HG02981 (cell line): ENCODE measurements around the gene AASS.
A peak's percentile ranks its signal among the peaks of the same experiment; 100 is the strongest.

Experiments used
- ATAC-seq: cut with Tn5 transposase; IDR thresholded peaks from one replicate; pipeline ENCODE4 v1.9.1; 2021; ENCODE audit warnings: mild to moderate bottlenecking, moderate library complexity; ENCODE audit not compliant: unreplicated experiment

The AASS gene

GRCh38 chr7:122123746-122124145 lies 20.3 kb downstream of the AASS start:
- no peak for ATAC-seq

GRCh38 chr7:122118757-122119156 lies 25.3 kb downstream of the AASS start:
- no peak for ATAC-seq

- ATAC-seq: no peak
Observed at GRCh38 chr7:122103064-122103463, 41.0 kb downstream of the AASS start.

GRCh38 chr7:122100021-122100420 lies 44.0 kb downstream of the AASS start:
- ATAC-seq: no peak

GRCh38 chr7:122095642-122096041 lies 48.4 kb downstream of the AASS start:
- no peak for ATAC-seq

GRCh38 chr7:122094549-122094948 lies 49.5 kb downstream of the AASS start:
- no peak for ATAC-seq

GRCh38 chr7:122092964-122093797 lies 50.9 kb downstream of the AASS start:
- peak; percentile 95 for ATAC-seq

- ATAC-seq: no peak
Observed at GRCh38 chr7:122082670-122083069, 61.4 kb downstream of the AASS start.

- ATAC-seq: no peak
Observed at GRCh38 chr7:122082160-122082559, 61.9 kb downstream of the AASS start.

- ATAC-seq: no peak
Observed at GRCh38 chr7:122073635-122074034, 70.4 kb downstream of the AASS start.

GRCh38 chr7:122072924-122073599 lies 71.0 kb downstream of the AASS start:
- no peak for ATAC-seq

- ATAC-seq: no peak
Observed at GRCh38 chr7:122072272-122072671, 71.8 kb downstream of the AASS start.

- ATAC-seq: no peak
Observed at GRCh38 chr7:122070834-122071233, 73.2 kb downstream of the AASS start.

- no peak for ATAC-seq
Observed at GRCh38 chr7:122070062-122070461, 74.0 kb downstream of the AASS start.

- ATAC-seq: no peak
Observed at GRCh38 chr7:122068999-122069398, 75.0 kb downstream of the AASS start.

- ATAC-seq: no peak
Observed at GRCh38 chr7:122068046-122068445, 76.0 kb downstream of the AASS start.

GRCh38 chr7:122067077-122067476 lies 77.0 kb downstream of the AASS start:
- no peak for ATAC-seq

GRCh38 chr7:122064971-122065370 lies 79.1 kb downstream of the AASS start:
- ATAC-seq: no peak

- ATAC-seq: no peak
Observed at GRCh38 chr7:122063146-122063545, 80.9 kb downstream of the AASS start.

GRCh38 chr7:122059542-122059941 lies 84.5 kb downstream of the AASS start:
- no peak for ATAC-seq

- no peak for ATAC-seq
Observed at GRCh38 chr7:122056977-122057376, 87.1 kb downstream of the AASS start.

GRCh38 chr7:122055073-122055472 lies 89.0 kb downstream of the AASS start:
- no peak for ATAC-seq
